Endothelial cell of umbilical vein (primary cell): Measurements from ENCODE around the gene RNASE13.

ENCODE experiments used
- FOS ChIP-seq: IDR thresholded peaks from 2 replicates; pipeline ENCODE4 v1.6.1; 2011; ENCODE audit warnings: mild to moderate bottlenecking, low read length, moderate library complexity, borderline replicate concordance; ENCODE audit not compliant: insufficient read depth
- GATA2 ChIP-seq: IDR thresholded peaks from 2 replicates; pipeline ENCODE4 v1.7.0; 2011; ENCODE audit warnings: low read depth, mild to moderate bottlenecking, moderate library complexity, mixed read lengths, low read length; ENCODE audit not compliant: insufficient read length, insufficient read depth
- JUN ChIP-seq: IDR thresholded peaks from 2 replicates; pipeline ENCODE4 v1.6.1; 2011; ENCODE audit warnings: borderline replicate concordance, low read depth; ENCODE audit not compliant: insufficient read length, insufficient read depth
- MYC ChIP-seq: IDR thresholded peaks from one replicate; pipeline ENCODE4 v1.6.1; 2011; ENCODE audit warnings: mild to moderate bottlenecking, low read depth, low read length
- POLR2A ChIP-seq: IDR thresholded peaks from 2 replicates; pipeline ENCODE4 v1.6.1; 2012; ENCODE audit warnings: low read depth, mild to moderate bottlenecking, control low read depth, low read length
- POLR2AphosphoS5 ChIP-seq: IDR thresholded peaks from 2 replicates; pipeline ENCODE4 v1.6.1; 2012; ENCODE audit warnings: low read depth, mild to moderate bottlenecking, control low read depth, low read length, moderate library complexity; ENCODE audit not compliant: insufficient read depth
- TF ChIP-seq, protein P1 (sequence below), 2 donors: IDR thresholded peaks; 1 replicate in 1 of 2; 2 replicates in 1 of 2; pipeline ENCODE4 v1.5.1; 2011; ENCODE audit warnings: low read length in 2 of 2, mild to moderate bottlenecking in 2 of 2, moderate library complexity in 2 of 2, control low read depth in 1 of 2, inconsistent platforms in 1 of 2, low read depth in 1 of 2; ENCODE audit not compliant: insufficient read depth in 1 of 2; ENCODE audit errors: extremely low read depth in 1 of 2

DNA sequence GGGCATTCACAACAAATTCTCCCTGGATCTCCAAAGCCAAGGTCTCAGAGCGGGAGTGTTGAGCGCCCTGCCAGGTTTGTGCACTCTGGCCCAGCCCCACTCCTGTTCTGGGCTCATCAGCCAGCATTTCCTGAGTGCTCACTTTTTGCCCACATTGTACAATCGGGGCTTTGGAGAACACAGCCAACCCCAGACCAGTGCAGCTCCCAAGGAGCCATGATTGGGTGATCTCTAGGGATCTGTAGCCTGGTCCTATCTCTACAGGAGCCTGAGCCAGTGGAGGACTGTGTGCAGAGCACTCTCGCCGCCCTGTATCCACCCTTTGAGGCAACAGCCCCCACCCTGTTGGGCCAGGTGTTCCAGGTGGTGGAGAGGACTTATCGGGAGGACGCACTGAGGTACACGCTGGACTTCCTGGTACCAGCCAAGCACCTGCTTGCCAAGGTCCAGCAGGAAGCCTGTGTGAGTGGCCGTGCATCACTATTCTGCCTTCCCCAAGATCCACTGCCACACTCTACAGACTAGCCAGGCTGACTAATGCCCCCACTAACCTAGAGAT, 38.3 kb upstream of the RNASE13 start:
- TF ChIP-seq MYC (no peak), POLR2A (no peak), POLR2AphosphoS5 (no peak), JUN (no peak), FOS (no peak), GATA2 (no peak)
- TF ChIP-seq, protein P1, sequence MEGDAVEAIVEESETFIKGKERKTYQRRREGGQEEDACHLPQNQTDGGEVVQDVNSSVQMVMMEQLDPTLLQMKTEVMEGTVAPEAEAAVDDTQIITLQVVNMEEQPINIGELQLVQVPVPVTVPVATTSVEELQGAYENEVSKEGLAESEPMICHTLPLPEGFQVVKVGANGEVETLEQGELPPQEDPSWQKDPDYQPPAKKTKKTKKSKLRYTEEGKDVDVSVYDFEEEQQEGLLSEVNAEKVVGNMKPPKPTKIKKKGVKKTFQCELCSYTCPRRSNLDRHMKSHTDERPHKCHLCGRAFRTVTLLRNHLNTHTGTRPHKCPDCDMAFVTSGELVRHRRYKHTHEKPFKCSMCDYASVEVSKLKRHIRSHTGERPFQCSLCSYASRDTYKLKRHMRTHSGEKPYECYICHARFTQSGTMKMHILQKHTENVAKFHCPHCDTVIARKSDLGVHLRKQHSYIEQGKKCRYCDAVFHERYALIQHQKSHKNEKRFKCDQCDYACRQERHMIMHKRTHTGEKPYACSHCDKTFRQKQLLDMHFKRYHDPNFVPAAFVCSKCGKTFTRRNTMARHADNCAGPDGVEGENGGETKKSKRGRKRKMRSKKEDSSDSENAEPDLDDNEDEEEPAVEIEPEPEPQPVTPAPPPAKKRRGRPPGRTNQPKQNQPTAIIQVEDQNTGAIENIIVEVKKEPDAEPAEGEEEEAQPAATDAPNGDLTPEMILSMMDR (IDR thresholded peaks at IDR 0.05; ENCODE audit: extremely low read depth in 1 of 2, insufficient read depth in 1 of 2, low read depth in 1 of 2, low read length in 2 of 2) = no peak
